Retina (tissue), 1 donor: Measurements from ENCODE around the gene CDH23.

Experiments
- DNase-seq: peaks from one replicate; pipeline ENCODE4 v3.0.0-alpha.2; 2016

CDH23 gene

DNA sequence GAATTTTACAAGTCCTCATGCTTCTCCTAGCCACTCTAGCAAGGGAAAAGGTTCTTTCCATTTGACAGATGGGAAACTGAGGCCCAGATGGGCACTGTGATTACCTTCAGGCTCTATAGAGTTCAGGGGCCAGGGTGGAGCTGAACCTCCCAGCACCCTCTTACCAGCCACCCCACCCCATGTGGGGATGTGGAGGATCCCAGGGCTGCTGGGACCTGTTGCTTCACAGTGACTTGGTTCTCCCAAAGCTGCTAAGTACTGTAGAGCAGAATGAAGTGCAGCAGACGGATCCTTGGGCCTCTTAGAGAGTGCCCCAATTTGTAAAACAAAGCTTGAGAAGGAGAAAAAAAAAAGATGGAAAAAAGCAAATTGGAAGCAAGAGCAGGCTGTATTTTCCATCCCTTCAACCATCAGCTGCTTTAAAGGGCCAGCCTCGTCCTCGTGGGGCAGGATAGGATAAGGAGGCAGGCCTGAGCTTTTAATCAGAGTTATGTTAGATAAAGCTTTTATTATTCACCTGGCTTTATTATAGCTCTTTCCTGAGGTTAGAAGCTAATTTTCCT is 147.0 kb downstream of the CDH23 start:
- DNase-seq = no peak

DNA sequence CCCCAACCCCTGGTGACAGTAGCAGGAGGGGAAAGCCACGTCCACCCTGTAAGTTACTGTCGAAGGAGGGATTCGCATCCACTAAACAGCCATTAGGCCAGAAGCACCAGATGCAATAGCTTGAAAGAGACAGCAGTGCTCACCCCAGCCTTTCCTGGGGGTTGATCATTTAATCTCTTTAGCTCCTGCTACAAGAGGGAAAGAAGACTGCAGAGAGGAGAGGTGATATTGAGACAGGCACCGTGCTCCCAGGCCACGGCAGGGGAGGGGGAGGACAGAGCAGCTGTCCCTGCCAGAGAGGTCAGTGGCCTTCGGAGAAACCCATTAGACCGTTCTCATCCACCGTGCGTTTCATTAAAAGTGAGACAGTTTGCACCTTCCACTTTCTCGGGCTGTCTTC is 148.3 kb downstream of the CDH23 start:
- DNase-seq = peak; percentile 47

DNA sequence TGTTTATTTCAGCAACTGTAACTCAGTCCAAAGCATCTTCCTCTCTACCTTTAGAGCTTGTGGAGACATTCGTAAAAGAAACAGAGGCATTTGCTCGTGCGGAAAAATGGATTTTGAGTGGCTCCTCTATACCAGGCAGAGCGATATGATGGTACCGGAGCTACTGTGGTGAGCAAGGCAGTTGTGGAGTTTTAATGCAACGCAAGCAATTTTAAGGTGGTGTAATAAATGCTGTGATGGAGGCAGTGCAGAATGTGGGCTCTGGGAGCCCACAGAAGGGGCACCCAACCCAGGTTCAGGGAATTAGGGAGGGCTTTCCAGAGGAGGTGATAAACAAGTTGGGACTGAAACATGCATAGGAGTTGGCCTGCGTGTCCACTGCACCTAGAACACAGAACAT is 149.5 kb downstream of the CDH23 start:
- DNase-seq = no peak

DNA sequence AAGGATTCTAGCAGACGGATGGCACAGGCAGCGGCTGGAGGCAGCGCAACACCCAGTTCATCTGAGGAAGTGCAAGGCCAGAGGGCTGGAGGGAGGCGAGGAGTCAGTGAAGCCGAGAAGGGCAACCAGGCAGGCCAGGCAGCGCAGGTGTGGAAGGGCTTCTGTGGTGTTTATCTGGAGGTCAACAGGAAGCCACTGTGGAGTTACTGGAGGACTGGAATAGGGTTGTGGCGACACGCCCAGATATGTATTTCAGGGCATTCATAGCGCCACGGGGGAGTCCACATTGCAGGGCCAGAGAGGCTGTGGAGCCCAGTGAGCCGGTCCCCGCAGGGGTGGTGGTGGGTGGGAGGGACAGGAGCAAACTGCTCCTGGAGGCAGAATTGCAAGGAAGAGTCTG is 150.6 kb downstream of the CDH23 start:
- no peak for DNase-seq

DNA sequence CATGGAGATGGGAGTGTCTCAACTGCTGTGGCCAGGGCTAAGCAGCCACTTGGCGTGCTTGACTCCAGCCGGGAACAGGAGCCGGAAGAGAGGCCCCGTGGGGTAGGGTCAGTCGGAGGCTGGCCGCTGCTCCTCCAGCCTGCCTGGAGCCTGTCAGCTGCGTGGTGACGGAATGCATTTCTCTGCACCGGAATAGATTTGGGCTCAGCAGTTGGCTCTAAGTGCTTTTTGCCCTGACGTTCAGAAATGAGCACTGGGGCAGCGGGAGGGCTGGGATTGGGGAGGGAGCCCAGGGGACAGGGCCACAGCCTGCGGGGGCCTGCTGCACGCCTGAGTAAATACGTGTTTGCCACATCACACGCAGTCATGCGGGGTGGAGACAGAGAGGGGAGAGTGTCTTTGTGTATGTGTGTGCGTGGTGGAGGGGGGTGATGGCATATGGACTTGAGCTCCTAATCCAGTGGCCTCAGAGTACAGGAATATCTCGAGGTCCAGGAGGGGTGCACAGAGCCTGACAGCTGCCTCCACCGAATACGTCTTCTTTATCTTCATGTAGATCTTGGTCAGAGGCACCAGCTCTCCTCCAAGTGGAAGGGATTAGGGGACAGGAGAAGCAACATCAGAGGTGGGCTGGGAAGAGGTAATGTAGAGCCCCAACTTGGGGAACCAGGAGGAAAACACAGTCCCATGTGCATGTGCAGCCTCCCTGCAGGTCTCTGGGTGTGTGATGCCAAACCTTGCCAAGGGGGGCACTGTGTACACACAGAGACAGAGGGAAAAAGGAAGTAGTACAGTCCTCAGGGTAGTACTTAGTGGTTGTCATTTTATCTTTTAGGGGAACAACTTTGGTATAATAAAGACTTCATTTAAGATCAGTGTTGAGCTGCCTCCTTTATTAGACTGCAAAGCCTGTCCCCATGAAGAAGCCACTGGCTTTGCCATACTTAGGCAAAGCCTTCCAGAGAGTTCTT is 151.4 kb downstream of the CDH23 start:
- peak; percentile 89 for DNase-seq

DNA sequence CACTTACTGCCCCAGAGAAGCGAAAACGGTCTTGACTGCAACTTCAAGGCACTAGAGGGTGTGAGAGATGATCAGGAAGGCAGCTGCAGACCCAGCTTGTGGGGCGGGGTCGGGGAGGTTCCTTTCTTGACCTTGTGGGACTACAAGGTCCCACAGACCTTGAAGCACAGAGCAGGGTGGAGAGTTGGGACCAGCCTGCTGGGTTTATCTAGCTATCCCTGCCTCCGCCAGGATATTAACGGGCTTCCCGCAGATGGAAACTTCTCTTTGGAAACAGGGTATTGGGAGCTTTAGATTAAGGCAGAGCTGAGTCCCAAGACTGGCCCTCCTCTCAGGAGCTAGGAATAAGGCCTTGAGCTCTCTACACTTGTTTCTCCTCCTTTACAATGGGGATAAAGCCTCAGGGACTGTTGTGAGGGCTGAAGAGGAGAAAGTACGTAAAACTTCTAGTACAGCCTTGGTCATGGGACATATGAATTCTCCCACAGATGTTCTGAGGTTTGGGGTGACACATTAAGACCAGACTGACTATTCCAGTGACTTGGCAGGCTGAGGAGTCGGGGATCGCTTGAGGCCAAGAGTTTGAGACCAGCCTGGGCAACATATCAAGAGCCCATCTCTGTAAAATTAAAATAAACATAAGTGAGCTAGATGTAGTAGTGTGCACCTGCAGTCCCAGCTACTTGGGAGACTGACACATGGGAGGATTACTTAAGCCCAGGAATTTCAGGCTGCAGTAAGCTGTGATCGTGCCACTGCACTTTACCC is 153.2 kb downstream of the CDH23 start:
- no peak for DNase-seq

DNA sequence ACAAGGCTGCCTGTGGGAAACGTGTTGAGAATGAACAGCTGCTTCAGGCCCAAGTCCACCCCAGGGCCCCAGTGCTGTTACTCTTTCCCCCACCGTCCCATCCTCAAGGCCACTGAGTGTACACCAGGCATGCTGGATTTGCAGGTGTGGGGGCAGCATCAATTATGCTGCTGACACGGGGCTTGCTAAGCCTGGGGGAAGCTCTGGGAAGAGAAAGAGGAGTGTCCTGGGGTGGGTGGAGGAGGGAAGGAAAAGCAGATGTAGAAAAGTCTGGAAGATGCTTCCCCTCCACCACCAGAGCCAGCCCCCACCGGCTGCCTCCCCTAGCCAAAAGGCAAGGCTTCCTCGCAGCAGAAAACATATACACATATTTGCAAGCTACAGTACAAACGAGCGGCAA is 153.9 kb downstream of the CDH23 start:
- no peak for DNase-seq

DNA sequence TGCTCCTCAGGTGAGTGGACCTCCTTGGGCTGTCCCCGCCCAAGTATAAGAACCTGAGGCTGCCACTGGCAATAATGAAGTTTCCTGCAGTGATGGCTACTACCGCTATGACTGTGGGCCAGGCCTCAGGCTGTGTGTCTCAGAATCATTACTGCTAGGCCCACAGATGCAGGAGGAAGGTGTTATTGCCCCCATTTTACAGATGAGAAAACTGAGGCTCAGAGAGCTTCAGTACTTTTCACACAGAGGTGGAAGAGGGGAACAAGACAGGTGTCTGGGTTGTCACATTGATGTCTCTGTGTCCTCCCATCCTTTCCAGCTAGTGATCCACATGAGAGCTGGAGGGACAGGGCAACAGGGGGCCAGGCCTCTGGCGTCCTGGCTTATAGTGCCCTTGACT is 155.2 kb downstream of the CDH23 start:
- DNase-seq = no peak

DNA sequence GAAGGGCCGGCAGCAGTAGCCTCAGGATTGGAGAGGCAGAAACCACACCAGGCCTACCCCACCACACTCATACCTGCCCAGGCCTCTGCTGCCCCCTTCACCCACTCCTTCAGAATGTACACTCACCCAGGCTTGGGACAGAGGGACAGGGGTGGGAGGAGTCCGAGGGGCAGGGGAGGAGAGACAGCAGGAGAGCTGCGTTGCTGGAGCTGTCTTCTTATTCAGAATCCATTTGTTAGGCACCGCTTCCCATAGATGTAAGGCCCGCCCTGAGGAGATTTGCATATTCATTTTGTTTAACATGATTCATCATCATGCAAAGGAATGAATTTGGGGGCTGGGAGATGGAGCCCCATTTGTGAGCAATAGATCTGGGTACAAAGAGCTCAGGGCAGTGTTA is 156.7 kb downstream of the CDH23 start:
- DNase-seq = no peak

DNA sequence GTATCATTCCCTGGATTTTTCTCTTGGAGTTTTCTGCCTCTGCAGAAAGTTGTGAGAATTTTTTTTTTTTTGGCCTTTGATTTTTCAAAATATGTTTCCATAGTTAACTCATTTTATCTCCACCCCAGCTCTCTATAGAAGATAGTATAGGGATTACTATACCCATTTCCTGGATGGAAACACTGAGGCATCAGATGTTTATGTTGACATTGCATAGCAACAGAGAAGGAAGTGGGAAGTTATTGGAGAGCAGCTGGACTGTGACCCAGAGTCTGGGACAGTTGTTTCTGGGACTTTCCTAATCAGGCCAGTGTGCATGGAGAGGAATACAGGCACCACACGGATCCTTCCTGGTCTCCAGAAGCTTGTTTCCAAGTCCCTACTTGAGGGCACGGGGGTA is 158.0 kb downstream of the CDH23 start:
- DNase-seq = no peak

DNA sequence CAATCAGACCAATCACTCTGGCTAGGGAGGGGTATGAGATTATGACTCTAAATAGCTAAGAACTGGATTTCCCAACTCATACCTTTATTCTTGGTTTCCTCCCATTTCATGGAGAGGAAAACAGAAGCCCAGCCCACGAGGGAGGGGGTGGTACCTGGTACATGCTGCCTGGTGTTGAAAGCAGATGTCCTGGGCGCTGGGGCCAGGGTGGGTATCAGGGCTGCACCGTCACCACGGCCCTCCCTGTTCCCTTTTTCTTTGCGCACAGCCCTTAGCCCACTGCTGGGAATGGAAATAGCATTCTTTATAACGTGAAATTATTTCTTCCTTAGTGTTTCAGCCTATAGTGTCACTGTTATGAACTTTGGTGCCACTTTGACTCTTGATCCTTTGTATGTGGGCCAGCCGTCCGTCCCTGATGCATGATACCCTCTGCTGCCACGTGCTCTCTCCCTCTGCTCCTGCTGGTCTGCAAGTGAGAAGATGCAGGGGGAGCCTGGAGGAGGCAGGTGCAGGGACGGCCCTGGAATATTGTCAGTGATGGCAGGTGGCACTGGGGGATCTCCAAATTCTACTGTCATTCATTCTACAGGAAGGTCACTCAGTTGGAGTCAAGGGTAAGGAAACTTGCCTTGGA is 158.5 kb downstream of the CDH23 start:
- DNase-seq = no peak

DNA sequence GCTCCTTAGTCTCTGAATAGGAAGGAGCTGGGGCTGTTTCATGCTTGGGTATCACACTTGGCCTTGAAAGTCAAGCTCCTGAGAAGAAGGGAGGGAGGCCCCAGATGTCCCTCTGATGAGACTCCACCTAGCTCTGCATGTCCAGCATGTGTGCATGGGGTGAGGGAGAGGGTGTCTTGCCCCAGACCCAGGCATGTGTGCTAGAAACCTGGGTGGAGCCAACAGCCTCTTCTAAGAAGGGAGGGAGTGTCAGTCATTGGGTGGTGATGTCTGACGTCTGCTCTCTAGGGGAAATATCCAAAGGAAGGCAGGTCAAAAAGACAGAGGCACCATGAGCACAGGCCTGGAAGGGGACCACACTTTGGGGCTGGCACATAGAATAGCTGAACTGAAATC is 159.0 kb downstream of the CDH23 start:
- DNase-seq = no peak

DNA sequence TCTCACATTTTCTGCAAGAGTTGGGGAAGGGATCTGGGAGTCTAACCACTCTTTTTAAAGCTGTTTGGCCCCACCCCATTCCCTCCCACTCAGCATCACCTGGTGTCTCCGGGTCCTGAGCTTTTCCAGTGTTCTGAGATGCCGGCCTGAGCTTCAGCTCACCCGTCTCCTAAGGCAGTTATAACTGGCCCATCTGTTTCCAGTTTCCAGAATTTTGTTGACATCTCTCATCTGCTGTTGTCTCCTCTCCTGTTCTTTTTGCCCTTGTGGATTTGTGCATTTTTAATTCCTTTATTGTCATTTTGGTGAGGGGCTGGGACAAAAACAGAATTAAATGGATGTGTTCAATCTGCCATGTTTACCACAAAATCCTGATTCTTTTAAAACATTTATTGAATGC is 162.3 kb downstream of the CDH23 start:
- no peak for DNase-seq

DNA sequence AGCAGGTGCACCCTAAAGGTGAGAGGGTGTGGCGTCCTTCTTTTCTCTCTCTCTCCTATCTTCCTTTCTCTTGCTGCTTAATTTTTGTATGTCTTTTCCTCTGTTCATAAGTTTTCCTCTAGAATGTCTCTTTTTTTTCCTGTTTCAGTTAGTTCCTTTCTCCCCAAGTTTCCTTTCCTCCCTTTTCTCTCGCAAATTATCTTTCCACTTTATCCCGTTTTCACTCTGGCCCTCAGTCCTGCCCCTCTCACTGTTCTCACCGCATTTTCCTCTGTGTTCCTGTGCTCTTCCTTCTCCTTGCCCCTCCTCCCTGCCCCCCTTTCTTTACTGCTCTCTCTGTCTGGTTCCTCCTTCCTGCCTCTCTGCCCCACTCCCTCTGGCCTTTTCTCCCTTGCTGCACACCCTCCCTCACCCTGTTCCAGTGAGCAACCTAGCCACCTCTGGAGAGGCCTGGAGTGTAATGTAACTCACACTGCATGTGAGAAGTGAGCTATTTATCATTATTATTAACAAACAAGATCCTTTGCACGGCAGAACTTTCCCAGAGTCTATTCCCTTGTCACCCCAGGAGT is 164.4 kb downstream of the CDH23 start:
- DNase-seq = no peak

DNA sequence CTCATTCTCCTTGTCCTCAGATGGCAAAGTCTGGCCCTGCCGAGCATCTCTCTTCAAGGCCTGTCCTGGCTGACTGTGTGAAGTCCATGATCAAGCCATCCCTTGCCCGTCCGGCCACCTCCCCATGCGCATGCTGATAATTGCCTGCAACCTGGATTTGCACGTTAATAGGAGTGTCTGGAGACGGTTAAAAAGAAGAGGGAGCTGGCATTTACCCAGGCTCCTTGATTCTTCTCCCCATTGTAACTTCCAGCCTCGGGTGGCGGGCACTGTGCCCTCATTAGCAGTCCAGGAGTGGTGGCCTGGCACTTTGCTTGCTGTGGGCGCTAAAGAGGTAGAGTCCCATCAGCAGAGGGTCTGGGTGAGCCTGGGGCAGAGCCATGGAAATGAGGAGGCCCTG is 165.5 kb downstream of the CDH23 start:
- DNase-seq = no peak

DNA sequence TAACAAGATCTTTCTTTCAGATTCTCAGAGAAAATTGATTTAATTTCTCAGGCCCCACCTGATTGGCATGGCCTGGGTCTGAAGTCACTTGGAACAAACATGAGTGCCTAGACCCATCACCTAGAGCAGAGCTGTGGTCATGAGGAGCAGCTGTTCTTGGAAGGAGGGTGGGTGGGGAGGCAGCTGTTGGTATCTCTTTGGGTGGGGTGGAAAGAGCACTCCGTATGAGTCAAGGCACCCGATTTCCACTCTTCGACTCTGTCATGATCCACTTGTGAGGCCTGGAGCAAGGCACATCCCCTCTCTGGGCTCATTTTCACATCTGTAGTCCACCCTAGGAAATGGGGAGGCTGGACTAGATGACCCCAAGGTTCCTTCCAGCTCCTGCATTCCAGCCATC is 166.2 kb downstream of the CDH23 start:
- DNase-seq = no peak

DNA sequence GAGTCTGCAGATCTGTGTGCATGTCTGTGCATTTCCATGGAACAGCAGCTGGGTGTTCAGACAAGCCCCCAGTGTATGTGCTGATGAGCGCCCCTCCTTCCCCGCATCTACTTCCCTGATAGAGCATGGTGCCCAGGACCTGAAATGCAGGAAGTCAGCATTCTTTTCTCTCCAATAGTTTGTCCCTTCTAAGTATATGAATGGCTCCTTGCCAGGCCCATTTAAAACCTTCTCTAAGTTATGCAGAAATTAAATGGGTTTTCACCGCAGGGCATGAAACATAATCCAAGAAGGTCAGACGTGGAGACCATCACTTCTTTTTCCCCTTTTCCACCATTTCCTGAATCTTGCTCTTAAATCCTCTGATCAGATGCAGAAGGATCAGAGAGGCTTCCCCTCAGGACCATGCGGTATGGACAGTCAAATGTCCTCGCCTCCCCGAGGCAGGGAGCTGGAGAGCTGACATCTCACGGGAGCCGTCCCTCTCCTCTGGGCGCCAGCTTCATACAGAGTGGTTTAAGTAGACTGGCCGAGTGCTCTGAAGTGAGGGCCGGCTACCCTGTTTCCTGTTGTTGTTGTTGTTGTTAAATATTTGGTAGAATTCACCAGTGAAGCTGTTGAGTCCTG is 167.6 kb downstream of the CDH23 start:
- DNase-seq = no peak

DNA sequence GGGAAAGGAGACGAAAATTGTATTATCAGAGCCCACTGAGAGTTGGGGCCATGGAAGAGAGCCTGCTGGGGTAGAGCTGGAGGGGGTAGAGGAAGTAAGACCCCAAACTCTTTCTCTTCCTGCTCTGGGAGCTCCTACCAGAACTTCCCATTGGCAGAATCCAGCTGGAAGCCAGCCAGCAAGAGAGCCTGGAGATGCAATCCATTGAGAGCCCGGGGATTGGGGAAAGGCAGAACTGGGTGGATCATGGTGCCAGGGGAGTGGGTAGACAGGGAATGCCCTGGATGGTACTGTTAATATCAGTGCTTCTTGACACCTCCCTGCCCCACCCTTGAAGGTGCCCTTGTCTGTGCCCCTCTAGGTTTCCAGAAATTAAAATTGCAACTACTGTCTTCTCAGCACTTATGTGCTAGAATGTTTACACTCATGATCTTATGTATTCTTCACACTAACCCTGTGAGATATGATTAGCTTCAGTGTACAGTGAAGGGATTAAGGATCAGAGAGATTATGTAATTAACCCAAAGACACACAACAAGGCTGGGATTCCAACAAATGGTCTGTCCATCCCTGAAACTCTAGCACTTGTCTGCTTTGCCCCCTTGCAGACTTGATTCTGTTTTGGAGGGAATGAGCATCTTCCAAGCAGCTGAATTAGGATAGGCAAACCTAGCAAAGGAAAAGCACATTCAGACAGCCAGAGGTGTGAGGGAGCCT is 168.7 kb downstream of the CDH23 start:
- DNase-seq = no peak

DNA sequence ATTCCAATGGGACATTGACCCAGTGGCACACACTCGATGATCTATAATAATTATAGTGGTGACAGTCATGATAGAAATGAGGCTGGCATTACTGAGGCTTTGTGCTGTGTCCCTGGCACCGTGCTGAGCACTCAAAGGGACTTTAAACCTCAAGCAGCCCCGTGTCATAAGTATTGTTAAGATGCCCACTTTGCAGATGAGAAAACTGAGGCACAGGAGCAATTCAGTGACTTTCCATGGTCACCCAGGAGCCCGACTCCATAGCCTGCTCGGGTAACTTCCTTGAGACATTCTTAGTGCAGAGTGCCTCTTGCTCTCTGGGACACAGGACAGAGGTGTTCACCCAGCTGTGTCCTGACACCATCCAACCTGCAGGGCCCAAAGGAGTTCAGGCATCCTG is 170.3 kb downstream of the CDH23 start:
- DNase-seq = no peak

DNA sequence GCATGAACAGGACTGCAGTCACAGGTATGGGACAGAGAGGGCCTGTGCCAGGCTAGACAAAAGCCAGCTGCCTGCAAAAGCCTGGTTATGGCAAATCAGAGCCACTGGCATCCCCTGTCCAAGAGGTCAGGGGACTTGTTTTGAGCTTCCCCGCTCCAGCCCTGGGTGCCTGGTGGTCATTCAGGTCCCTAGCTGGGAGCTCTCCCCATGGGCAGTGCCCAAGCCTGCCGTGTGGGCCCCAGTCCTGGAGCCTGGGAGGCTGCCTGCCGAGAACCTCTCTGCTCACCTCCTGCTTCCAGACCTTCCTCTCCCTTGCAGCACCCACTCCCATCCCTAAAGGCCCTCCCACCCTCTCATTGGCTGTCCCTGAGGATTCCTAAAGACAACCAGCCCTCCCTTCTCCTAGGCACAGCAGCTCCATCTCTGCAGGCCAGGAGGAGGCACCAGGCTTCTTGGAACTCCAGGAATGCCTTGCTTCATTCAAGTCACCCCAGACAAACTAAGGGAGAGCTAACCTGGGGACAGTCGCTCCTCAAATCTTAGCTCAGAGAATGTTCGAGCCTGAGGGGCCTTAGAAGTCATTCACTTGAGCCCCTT is 172.3 kb downstream of the CDH23 start:
- no peak for DNase-seq
